ENCODE data around the gene CACNG4.

DNA sequence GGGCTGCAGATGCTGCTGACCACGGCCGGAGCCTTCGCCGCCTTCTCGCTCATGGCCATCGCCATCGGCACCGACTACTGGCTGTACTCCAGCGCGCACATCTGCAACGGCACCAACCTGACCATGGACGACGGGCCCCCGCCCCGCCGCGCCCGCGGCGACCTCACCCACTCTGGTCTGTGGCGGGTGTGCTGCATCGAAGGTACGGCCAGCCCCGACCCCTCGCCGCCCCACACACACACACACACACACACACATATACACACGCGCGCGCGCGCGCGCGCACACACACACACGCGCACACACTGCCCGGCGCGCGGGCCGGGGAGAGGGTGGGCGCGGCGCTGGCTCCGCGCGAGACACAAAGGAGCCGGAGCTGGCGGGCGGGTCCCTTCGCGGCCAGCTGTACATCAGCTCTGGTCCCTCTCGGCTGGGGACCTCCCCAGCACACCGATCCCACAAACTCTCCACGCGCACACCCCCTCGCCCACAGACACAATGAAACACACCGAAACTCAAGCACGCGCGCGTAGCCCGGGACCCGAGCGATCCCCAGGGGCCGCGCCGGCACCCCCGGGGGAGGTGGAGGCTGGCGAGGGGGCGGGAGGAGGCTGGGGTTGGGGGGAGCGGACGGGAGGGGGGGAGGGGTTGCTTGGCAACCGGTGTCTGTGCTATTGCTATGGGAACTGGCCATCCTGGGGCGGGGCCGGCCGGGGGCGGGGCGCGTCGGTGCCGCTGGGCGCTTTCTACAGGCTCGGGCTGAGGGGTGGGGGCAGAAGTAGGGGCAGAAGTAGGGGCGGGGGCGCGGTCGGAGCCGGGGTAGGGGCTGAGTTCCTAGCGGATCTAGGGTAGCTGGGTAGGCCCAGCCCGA is 658 bp downstream of the CACNG4 start:
- TF ChIP-seq CTCF (conservative IDR thresholded peaks at IDR 0.05; ENCODE audit: low read length) (no peak), EZH2phosphoT487 (IDR thresholded peaks at IDR 0.05; ENCODE audit: borderline replicate concordance) (no peak)
